Activated CD4-positive, CD25-positive, alpha-beta regulatory T cell (primary cell): Measurements from ENCODE around the gene PRDX2.

ENCODE experiments used
- DNase-seq, 4 experiments: peaks; one replicate each; lab custom pipeline; 2025; lab: John Stamatoyannopoulos, UW

Gene PRDX2

GRCh38 chr19:12792051-12792852 is 9.3 kb downstream of the PRDX2 start:
- DNase-seq = peak; percentile 43 to 67 (median 54)

- DNase-seq = peak; percentile 90 to 97 (median 94)
These were observed 10.1 kb downstream of the PRDX2 start, which contains the start of gene JUNB for GRCh38 chr19:12791345-12792050. Gene JUNB, plus strand, starts transcription at chr19:12791486. Its CDS starts 286 bp downstream, at chr19:12791772.

- no peak for DNase-seq
These were observed 10.8 kb downstream of the PRDX2 start for GRCh38 chr19:12790628-12791344.

- peak; percentile 80 to 84 (median 81) for DNase-seq
These were observed 11.5 kb downstream of the PRDX2 start for GRCh38 chr19:12789904-12790619.

GRCh38 chr19:12789098-12789903 is 12.3 kb downstream of the PRDX2 start:
- no peak for DNase-seq

- no peak for DNase-seq
These were observed 12.9 kb downstream of the PRDX2 start for GRCh38 chr19:12788682-12789097.

GRCh38 chr19:12788042-12788681 is 13.4 kb downstream of the PRDX2 start:
- DNase-seq = no peak

GRCh38 chr19:12787458-12787857 is 14.1 kb downstream of the PRDX2 start:
- DNase-seq = no peak

GRCh38 chr19:12786952-12787351 is 14.6 kb downstream of the PRDX2 start:
- DNase-seq = no peak

GRCh38 chr19:12786141-12786870 is 15.3 kb downstream of the PRDX2 start:
- no peak for DNase-seq

GRCh38 chr19:12785431-12786031 is 16.1 kb downstream of the PRDX2 start:
- no peak for DNase-seq

- no peak for DNase-seq
These were observed 16.6 kb downstream of the PRDX2 start for GRCh38 chr19:12784871-12785430.

GRCh38 chr19:12784394-12784870 is 17.2 kb downstream of the PRDX2 start:
- no peak for DNase-seq

GRCh38 chr19:12783849-12784393 is 17.7 kb downstream of the PRDX2 start:
- DNase-seq = no peak

GRCh38 chr19:12783291-12783848 is 18.2 kb downstream of the PRDX2 start:
- DNase-seq = peak in 1 of 4 experiments; percentile 48

- DNase-seq = peak; percentile 62 to 89 (median 84)
These were observed 18.9 kb downstream of the PRDX2 start for GRCh38 chr19:12782424-12783290.

- no peak for DNase-seq
These were observed 19.5 kb downstream of the PRDX2 start for GRCh38 chr19:12782174-12782423.
